ENCODE data around the gene DES. TPM values are rescaled to one million over a fixed set of nuclear protein-coding genes. Genes with fewer than 3 reads are reported as not detected.

Gene DES
- polyA plus RNA-seq, 1 donor from 2014 or later = not detected

- peaks cover 3% of the 10 kb centered on the region for H3K36me3 Mint-ChIP-seq
- H3K27ac Mint-ChIP-seq = no peak overlapping the region
- H3K9me3 Mint-ChIP-seq = peaks cover 0 to 2% (median 0%) of the 10 kb centered on the region in 3 donors
- no peak overlapping the region for H3K4me3 Mint-ChIP-seq
- no peaks in the 10 kb centered on the region for H3K4me1 Mint-ChIP-seq
- peaks cover 15% of the 10 kb centered on the region for H3K27me3 Mint-ChIP-seq
These were observed 42.3 kb downstream of the DES start for GRCh38 chr2:219460424-219460926.

GRCh38 chr2:219461047-219461514 is 42.9 kb downstream of the DES start:
- Mint-ChIP-seq H3K27ac (no peak overlapping the region), H3K27me3 (peaks cover 9% of the 10 kb centered on the region), H3K9me3 (peaks cover 0 to 2% (median 0%) of the 10 kb centered on the region in 3 donors), H3K36me3 (peaks cover 3% of the 10 kb centered on the region), H3K4me1 (no peaks in the 10 kb centered on the region), H3K4me3 (no peak overlapping the region)

GRCh38 chr2:219461669-219462068 is 43.5 kb downstream of the DES start:
- peaks cover 3% of the 10 kb centered on the region for H3K36me3 Mint-ChIP-seq
- no peak overlapping the region for H3K4me3 Mint-ChIP-seq
- peaks cover 6% of the 10 kb centered on the region for H3K27me3 Mint-ChIP-seq
- no peak overlapping the region for H3K27ac Mint-ChIP-seq
- peaks cover 0 to 2% (median 0%) of the 10 kb centered on the region in 3 donors for H3K9me3 Mint-ChIP-seq
- H3K4me1 Mint-ChIP-seq = no peaks in the 10 kb centered on the region

- Mint-ChIP-seq H3K36me3 (peaks cover 3% of the 10 kb centered on the region), H3K27me3 (peaks cover 6% of the 10 kb centered on the region), H3K4me1 (no peaks in the 10 kb centered on the region), H3K27ac (no peak overlapping the region), H3K4me3 (no peak overlapping the region), H3K9me3 (peaks cover 0 to 2% (median 0%) of the 10 kb centered on the region in 3 donors)
These were observed 44.2 kb downstream of the DES start for GRCh38 chr2:219462349-219462748.

- Mint-ChIP-seq H3K27me3 (peaks cover under 1% of the 10 kb centered on the region), H3K36me3 (peaks cover 1% of the 10 kb centered on the region), H3K27ac (no peak overlapping the region), H3K4me3 (no peak overlapping the region), H3K4me1 (no peaks in the 10 kb centered on the region), H3K9me3 (peaks cover 0 to 2% (median 0%) of the 10 kb centered on the region in 3 donors)
These were observed 46.3 kb downstream of the DES start for GRCh38 chr2:219464286-219465032.

- Mint-ChIP-seq H3K27me3 (peaks cover 5% of the 10 kb centered on the region), H3K4me1 (no peaks in the 10 kb centered on the region), H3K4me3 (no peak overlapping the region), H3K27ac (no peak overlapping the region), H3K9me3 (peaks cover 0 to 2% (median 0%) of the 10 kb centered on the region in 3 donors), H3K36me3 (peaks cover 3% of the 10 kb centered on the region)
These were observed 47.7 kb downstream of the DES start for GRCh38 chr2:219465659-219466561.

GRCh38 chr2:219466816-219467735 is 48.9 kb downstream of the DES start:
- Mint-ChIP-seq H3K4me1 (no peaks in the 10 kb centered on the region), H3K9me3 (peaks cover 0 to 2% (median 0%) of the 10 kb centered on the region in 3 donors), H3K4me3 (no peak overlapping the region), H3K27me3 (peaks cover 8% of the 10 kb centered on the region), H3K36me3 (peaks cover 3% of the 10 kb centered on the region), H3K27ac (no peak overlapping the region)

- Mint-ChIP-seq H3K4me3 (no peak overlapping the region), H3K27me3 (peaks cover 12% of the 10 kb centered on the region), H3K36me3 (peaks cover 3% of the 10 kb centered on the region), H3K4me1 (no peaks in the 10 kb centered on the region), H3K9me3 (peaks cover 0 to under 1% (median 0%) of the 10 kb centered on the region in 3 donors), H3K27ac (no peak overlapping the region)
These were observed 49.5 kb downstream of the DES start for GRCh38 chr2:219467736-219468075.

GRCh38 chr2:219468410-219469185 is 50.4 kb downstream of the DES start:
- Mint-ChIP-seq H3K9me3 (no peaks in the 10 kb centered on the region), H3K36me3 (peaks cover 3% of the 10 kb centered on the region), H3K4me3 (no peak overlapping the region), H3K27me3 (peaks cover 16% of the 10 kb centered on the region), H3K4me1 (no peaks in the 10 kb centered on the region), H3K27ac (no peak overlapping the region)

GRCh38 chr2:219469186-219469724 is 51.1 kb downstream of the DES start:
- Mint-ChIP-seq H3K9me3 (no peaks in the 10 kb centered on the region), H3K4me1 (no peaks in the 10 kb centered on the region), H3K36me3 (peaks cover 3% of the 10 kb centered on the region), H3K4me3 (no peak overlapping the region), H3K27ac (no peak overlapping the region), H3K27me3 (peaks cover 19% of the 10 kb centered on the region)

- Mint-ChIP-seq H3K27me3 (peaks cover 22% of the 10 kb centered on the region), H3K9me3 (no peaks in the 10 kb centered on the region), H3K4me1 (no peaks in the 10 kb centered on the region), H3K27ac (no peak overlapping the region), H3K4me3 (no peak overlapping the region), H3K36me3 (peaks cover 2% of the 10 kb centered on the region)
These were observed 52.3 kb downstream of the DES start for GRCh38 chr2:219470429-219470828.

- Mint-ChIP-seq H3K9me3 (no peaks in the 10 kb centered on the region), H3K4me3 (peak overlapping the region in 1 of 4 donors; percentile 31), H3K36me3 (peaks cover 2% of the 10 kb centered on the region), H3K27ac (no peak overlapping the region), H3K4me1 (no peaks in the 10 kb centered on the region), H3K27me3 (peaks cover 31% of the 10 kb centered on the region)
These were observed 53.5 kb downstream of the DES start for GRCh38 chr2:219471476-219472371.

Measured in IgD-negative memory B cell (primary cell).